ENCODE measurements around the gene ARHGAP12. TPM values are rescaled to one million over a fixed set of nuclear protein-coding genes. Genes with fewer than 3 reads are reported as not detected.
A peak's percentile ranks its signal among the peaks of the same experiment; 100 is the strongest.

ARHGAP12 gene
- total RNA-seq, 3 donors from 2014 or later: 40.0 to 102 (median 60.0) TPM

DNA sequence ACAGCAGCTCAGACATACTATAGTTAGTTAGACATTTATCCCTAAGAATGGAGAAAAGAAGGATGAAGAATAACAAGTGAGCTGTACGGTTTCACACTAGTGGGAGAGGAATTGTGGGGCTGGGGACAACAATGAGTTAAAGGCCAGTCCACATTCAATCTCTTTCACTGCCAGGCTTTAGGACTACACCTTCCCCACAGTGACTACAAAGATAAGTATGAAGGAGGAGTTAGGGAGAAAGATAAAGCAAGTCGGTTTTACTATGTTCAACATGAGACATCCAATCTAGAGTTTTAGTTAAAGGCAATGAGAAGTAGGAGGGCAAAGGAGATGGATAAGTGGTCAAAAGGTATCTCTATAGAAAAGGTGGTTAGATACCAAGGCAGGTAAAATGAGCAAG lies 16.3 kb downstream of the ARHGAP12 start:
- Histone ChIP-seq H3K4me1 (no peaks in the 10 kb centered on the region), H3K9me3 (no peaks in the 10 kb centered on the region), H3K27ac (peak overlapping the region; percentile 37 to 60), H3K27me3 (no peaks in the 10 kb centered on the region), H3K4me3 (peak overlapping the region in 1 of 3 donors; percentile 34), H3K36me3 (no peaks in the 10 kb centered on the region)
- DNase-seq (ENCODE audit: low spot score in 2 of 2): no peak
- intact Hi-C loops (cut with DNase I; ENCODE audit: low total_unique reads): loop anchor here (2.0 kb wide), 1 partner anchor 43 kb away; no protein-coding TSS in a partner anchor
- TF ChIP-seq, protein P1, sequence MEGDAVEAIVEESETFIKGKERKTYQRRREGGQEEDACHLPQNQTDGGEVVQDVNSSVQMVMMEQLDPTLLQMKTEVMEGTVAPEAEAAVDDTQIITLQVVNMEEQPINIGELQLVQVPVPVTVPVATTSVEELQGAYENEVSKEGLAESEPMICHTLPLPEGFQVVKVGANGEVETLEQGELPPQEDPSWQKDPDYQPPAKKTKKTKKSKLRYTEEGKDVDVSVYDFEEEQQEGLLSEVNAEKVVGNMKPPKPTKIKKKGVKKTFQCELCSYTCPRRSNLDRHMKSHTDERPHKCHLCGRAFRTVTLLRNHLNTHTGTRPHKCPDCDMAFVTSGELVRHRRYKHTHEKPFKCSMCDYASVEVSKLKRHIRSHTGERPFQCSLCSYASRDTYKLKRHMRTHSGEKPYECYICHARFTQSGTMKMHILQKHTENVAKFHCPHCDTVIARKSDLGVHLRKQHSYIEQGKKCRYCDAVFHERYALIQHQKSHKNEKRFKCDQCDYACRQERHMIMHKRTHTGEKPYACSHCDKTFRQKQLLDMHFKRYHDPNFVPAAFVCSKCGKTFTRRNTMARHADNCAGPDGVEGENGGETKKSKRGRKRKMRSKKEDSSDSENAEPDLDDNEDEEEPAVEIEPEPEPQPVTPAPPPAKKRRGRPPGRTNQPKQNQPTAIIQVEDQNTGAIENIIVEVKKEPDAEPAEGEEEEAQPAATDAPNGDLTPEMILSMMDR (IDR thresholded peaks at IDR 0.05): no peak
- no peak for TF ChIP-seq POLR2AphosphoS5 (IDR thresholded peaks at IDR 0.05)
- TF ChIP-seq POLR2A (IDR thresholded peaks at IDR 0.05): no peak

DNA sequence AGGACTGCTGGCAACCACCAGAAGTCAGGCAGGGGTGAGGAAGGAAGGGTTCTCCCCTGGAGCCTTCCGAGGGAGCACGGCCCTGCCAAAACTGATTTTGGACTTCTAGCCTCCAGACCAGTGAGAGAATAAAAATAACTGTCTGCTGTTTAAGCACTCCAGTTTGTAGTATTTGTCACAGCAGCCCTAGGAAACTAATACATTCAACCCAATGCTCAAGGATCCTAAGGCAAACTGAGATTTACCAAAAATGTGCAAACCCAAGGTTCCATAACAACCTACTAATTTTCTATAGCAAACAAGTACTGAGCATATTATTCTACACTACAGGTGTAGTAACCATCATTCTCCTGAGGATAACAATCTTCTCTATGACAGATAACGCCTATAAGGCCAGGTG lies 18.6 kb downstream of the ARHGAP12 start:
- Histone ChIP-seq H3K36me3 (no peaks in the 10 kb centered on the region), H3K9me3 (no peaks in the 10 kb centered on the region), H3K27me3 (no peaks in the 10 kb centered on the region), H3K27ac (no peak overlapping the region), H3K4me1 (no peaks in the 10 kb centered on the region), H3K4me3 (no peak overlapping the region)
- TF ChIP-seq POLR2AphosphoS5 (IDR thresholded peaks at IDR 0.05) (no peak), POLR2A (IDR thresholded peaks at IDR 0.05) (no peak)
- TF ChIP-seq, protein P1 (IDR thresholded peaks at IDR 0.05): no peak
- no peak for DNase-seq (ENCODE audit: low spot score in 2 of 2)
- intact Hi-C loops (cut with DNase I; ENCODE audit: low total_unique reads): no loop called here

DNA sequence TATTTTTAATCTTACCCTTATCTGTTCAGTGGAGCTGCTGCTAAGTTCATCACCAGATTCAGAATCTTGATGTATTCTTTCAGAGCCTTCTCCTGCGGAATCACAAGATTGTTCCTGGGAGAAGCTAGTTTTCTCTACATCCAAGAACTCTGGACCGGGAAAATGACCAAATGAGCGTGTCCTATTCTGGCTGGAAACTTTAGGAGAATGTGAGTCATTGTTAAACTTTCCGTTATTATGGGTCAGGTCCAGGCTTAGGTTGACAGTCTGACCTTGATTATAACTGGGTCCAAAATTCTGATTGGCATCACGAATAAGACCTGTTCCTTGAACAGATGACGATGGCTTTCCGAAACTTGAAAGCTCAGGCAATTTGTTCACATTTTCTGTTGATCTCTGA lies 20.5 kb downstream of the ARHGAP12 start:
- no peak for DNase-seq (ENCODE audit: low spot score in 2 of 2)
- TF ChIP-seq POLR2AphosphoS5 (IDR thresholded peaks at IDR 0.05) (no peak), POLR2A (IDR thresholded peaks at IDR 0.05) (no peak)
- TF ChIP-seq, protein P1 (IDR thresholded peaks at IDR 0.05): no peak
- Histone ChIP-seq H3K9me3 (no peaks in the 10 kb centered on the region), H3K27ac (no peak overlapping the region), H3K4me3 (no peak overlapping the region), H3K36me3 (no peaks in the 10 kb centered on the region), H3K27me3 (no peaks in the 10 kb centered on the region), H3K4me1 (no peaks in the 10 kb centered on the region)
- intact Hi-C loops (cut with DNase I; ENCODE audit: low total_unique reads): no loop called here

DNA sequence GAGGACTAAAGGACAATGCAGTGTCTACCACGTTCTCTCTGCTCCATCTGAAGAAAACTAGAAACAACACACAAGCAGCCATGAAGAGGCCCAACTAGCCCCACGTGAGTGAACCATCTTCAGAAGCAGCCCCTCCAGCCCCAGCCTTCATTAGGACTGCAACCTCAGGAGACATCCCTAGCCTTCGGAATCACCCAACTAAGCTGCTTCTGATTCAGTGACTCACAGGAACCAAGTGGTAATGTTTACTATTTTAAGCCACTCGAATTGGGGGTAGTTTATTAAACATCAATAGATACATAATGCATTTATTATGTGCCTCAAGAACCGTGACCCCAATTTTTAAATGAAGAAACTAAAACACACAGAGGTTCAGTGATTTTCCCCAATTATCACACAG lies 22.6 kb downstream of the ARHGAP12 start:
- TF ChIP-seq POLR2AphosphoS5 (IDR thresholded peaks at IDR 0.05) (no peak), POLR2A (IDR thresholded peaks at IDR 0.05) (no peak)
- TF ChIP-seq, protein P1 (IDR thresholded peaks at IDR 0.05): no peak
- Histone ChIP-seq H3K9me3 (peaks cover 0 to 5% of the 10 kb centered on the region in 2 donors), H3K27ac (no peak overlapping the region), H3K4me1 (no peaks in the 10 kb centered on the region), H3K27me3 (no peaks in the 10 kb centered on the region), H3K36me3 (no peaks in the 10 kb centered on the region), H3K4me3 (no peak overlapping the region)
- DNase-seq (ENCODE audit: low spot score in 2 of 2): no peak
- intact Hi-C loops (cut with DNase I; ENCODE audit: low total_unique reads): no loop called here

DNA sequence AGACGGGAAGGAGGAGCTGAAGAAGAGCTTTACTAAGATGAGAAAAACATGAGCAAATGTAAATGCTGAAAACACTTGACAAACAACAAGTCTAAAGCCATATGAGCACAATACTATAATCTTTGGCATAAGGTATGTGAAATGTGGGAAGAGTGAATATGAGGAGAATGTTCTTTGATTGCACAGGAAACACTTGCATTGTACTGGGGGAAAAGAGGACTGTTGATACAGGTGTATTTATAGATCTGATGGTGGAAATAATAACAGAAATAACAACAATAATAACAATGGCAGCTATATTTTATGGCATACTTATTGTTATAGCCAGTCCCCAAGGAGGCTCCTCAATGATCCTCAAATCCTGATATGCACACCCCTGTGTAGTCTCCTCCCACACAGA lies 23.0 kb downstream of the ARHGAP12 start:
- no peaks in the 10 kb centered on the region for H3K36me3 ChIP-seq
- peaks cover 0 to 5% of the 10 kb centered on the region in 2 donors for H3K9me3 ChIP-seq
- H3K4me1 ChIP-seq: no peaks in the 10 kb centered on the region
- DNase-seq (ENCODE audit: low spot score in 2 of 2): no peak
- H3K27me3 ChIP-seq: no peaks in the 10 kb centered on the region
- no peak overlapping the region for H3K27ac ChIP-seq
- TF ChIP-seq POLR2A (IDR thresholded peaks at IDR 0.05) (no peak), POLR2AphosphoS5 (IDR thresholded peaks at IDR 0.05) (no peak)
- TF ChIP-seq, protein P1 (IDR thresholded peaks at IDR 0.05): no peak
- H3K4me3 ChIP-seq: no peak overlapping the region
- intact Hi-C loops (cut with DNase I; ENCODE audit: low total_unique reads): no loop called here
